NCI-H1092 (cell line): ENCODE measurements around the gene LOXL4.

Experiments used
- DNase-seq: peaks from one replicate; lab custom pipeline; 2025; lab: John Stamatoyannopoulos, UW

LOXL4 gene

DNA sequence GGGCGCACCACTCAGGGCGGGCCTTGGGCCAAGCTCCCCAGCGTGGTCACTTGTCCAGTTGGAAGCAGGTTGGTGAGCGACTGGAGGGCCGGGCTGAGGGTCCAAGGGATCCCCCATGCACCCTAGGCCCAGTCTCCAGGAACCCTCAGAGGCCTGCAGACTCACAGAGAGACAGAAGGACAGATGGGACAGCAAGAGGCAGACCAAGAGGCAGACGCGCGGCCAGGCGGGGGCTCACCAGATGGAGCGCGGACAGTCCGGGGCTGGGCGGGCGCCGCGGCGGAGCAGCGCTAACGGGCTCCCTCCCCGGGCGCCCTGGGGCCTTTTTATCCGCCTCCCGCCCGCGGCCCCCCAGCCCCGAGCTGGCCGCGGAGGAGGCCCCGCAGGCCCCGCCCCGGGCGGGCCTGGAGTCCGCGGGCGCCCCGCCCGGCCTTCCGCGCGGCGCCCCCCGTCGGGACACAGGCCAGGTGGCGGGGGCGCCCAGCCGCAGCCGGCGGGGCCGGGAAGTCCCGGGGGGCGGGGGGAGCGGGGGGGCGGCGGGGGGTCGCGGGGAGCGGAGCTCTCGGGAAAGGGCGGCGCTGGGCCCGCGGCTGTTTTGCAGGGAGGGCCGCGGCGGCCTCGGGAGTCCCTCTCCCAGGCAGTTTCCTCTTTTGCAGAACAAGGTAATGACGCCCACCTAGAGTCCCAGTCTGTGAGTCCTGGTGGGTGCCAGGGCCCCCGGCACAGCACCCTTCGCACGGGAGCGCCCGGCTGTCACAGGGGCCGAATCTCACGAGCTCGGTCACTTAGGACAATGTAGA, at the start of gene LOXL4:
TSS of gene LOXL4 (minus strand) at position 301 of the 800 bp plus-strand sequence. CDS start 5,175 bp downstream, outside the sequence.
- DNase-seq, result no peak

DNA sequence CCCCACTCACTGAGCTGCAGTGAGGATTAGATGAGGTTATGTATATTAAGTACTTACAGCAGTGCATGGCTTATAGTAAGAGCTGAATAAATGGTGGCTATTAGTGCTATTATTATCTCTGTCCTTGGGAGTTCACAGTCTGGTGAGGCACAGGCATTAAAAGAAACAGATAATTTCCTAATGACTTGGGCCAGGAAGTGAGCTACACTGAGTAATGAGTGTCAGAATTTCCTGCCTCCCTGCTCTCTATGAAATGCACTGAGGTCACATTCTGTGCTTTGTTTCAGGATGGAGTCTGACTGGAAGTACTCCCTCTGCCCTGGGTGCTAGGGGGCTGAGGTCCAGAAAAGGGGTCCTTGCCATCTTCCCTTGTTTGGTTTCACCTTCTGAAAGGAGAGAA, 48.7 kb upstream of the LOXL4 start:
- DNase-seq, result no peak

GRCh38 chr10:98316170-98316569, 48.2 kb upstream of the LOXL4 start:
- DNase-seq, result no peak

GRCh38 chr10:98314532-98315284, 46.7 kb upstream of the LOXL4 start:
- no peak for DNase-seq

- no peak for DNase-seq
Measured at GRCh38 chr10:98313598-98313997, 45.6 kb upstream of the LOXL4 start.

DNA sequence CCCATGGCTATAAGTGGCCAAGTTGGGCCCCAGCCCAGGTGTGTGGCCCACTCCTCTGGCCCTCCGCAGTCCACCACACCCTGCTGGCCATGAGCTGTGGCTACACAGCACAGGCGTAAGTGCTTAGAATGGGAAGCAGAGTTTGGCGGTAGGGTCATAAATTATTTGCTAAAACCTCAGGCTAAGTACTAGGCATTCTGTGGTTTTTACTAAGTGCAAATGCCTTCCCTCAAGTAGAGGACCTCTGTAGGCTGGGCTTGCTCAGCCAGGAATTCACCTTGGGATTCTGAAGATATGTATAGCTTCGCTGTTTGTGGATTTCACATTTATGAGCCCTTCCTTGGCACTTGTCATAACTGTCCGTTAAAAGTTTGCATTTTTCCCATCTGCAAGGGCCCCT, 44.8 kb upstream of the LOXL4 start:
- DNase-seq, result no peak

GRCh38 chr10:98312349-98312748, 44.4 kb upstream of the LOXL4 start:
- no peak for DNase-seq

DNA sequence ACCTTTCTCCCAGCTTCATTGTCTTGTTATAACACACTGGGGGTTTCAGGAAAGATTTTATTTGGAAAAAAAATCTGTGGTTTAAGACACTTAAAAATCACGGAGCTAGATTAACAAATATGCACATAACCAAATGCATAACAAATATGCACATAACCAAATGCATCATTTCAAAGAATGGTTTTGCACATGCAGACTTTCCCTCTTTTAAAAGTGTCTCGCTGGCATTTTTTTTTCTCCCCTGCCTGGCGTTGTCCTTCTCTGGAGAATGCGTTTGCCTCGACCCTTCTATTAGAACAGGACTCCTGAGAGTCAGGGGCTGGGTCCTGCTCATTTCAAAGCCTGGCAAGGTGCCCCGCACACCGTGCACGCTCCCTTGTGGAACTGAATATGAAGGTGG, 42.7 kb upstream of the LOXL4 start:
- DNase-seq, result no peak

GRCh38 chr10:98309366-98310355, 41.7 kb upstream of the LOXL4 start:
- DNase-seq, result peak; percentile 17

DNA sequence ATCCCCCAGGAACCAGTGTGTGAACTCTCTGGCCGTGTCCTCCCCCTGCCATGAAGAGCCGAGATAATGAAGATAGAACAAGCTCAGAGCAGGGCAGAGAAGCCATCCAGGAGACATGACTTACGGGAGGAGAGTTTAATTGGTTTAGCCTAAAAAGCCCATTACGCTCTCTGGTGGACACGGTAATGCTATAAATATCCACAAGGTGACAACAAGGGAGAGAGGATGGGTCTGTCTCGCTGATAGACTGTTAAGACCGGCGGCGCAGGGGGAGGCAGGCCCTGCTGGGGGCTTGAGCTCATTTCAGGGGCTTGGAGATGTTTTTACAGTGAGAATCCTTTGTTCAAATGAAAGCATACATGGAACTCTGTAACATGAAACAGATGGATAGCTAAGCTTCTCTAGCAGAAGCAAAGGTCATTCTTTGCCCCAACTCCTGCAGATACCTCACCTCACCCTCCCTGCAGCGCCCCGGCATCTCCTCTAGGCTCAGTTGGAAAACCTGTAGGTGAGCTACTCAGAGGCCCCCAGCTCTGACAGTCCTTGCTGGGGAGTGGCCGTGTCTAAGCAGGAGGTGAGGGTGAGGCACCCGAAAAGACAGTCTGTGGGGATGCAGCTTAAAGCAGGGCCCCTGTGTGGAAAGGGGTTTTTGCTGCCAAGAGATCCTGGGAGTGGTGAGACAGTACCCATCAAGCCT, 40.8 kb upstream of the LOXL4 start:
- DNase-seq, result no peak

DNA sequence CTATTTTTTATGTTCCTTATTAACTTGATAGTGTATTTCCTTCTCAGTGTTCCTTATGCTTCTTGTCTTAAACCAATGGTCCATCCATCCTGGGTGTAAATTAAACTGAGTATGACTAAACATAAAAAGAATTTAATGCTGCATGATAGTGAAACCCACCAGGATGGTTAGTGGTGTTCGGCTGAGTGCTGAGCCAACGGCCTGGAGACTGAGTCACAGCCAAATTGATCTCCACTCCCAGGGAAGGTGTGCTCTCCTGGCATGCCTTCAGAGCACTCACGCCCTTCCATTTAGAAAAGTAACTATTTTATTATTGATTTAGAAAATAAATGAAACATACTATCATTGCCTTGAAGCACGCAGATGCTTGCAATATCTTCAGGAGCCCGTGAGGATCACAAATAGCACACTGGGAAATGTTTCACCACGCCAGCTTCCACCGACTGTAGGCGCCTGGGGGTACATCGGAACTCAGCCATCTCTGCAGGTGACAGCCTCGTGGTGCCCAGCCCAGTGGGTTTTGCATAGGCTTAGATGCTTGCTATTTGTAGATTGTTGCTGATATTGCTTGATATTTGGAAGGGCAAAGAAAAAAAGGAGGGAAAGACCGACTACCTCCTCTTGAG, 40.0 kb upstream of the LOXL4 start:
- DNase-seq, result no peak

DNA sequence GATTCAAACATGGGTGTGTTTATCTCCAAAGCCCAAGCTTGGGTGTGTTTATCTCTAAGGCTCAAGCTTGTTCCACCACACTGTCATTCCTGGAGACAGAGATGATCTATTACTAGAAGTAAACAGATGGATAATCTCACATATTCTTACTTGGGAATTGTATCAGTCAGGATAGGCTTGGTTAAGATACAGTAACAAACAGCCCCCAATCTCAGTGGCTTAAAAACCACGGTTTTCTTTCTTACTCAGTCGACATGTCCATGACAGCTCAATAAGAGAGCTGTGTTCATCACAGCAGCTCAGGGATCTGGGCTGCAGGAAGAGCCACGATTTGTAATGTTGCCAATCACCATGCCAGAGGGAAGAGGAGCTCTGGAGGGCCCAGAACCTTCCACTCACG, 38.5 kb upstream of the LOXL4 start:
- no peak for DNase-seq

DNA sequence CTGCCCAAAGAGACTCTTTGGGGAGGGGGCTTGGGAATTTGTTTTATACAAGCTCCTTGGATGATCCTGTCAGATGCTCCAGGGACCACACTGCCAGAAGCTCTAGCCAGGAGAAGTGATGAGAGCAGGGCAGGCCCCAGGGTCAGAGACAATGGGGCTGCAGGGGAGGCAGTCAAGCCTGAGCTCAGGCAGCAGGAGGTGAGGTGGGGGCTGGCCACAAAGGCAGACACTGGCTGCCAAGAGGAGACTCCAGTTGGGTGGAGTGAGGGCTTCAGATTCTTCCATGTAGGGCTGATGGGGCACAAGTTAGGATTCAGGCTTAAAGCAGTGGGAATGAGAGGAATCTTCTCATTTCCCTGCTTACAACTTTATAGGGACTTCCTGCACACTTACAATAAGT, 35.6 kb upstream of the LOXL4 start:
- DNase-seq, result no peak

- DNase-seq, result no peak
Measured at GRCh38 chr10:98302741-98303365, 34.9 kb upstream of the LOXL4 start.

DNA sequence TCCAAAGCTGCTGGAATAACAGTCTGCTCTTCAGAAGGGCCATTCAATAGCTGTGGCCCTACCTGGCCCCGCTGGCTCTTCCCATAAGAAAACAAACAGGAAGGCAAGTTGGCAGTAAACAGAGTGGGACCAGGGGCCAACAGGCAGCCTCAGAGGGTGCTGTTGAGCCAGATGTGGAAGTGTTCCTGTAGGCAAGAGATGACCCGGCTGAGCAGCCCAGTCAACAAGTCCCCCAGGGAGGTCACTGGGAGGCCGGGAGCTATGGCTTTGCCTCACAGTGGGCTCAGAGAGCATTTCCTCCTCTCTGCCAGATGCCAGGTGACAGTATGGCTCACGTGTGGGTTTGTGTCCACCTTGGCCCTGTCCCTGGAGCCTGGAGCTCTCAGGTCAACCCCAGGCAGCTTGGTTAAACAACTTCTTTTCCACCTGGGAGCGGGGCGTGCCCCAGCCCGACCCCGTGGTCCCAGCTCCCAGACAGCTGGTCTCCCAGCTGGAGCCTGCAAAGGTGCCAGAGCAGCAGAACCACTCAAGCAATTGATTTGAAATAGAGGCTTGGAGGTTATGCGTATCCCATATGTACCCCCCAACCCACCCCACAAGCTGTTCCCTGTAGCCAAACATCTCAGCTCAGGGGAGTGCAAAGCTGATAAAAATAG, 33.8 kb upstream of the LOXL4 start:
- DNase-seq, result no peak

DNA sequence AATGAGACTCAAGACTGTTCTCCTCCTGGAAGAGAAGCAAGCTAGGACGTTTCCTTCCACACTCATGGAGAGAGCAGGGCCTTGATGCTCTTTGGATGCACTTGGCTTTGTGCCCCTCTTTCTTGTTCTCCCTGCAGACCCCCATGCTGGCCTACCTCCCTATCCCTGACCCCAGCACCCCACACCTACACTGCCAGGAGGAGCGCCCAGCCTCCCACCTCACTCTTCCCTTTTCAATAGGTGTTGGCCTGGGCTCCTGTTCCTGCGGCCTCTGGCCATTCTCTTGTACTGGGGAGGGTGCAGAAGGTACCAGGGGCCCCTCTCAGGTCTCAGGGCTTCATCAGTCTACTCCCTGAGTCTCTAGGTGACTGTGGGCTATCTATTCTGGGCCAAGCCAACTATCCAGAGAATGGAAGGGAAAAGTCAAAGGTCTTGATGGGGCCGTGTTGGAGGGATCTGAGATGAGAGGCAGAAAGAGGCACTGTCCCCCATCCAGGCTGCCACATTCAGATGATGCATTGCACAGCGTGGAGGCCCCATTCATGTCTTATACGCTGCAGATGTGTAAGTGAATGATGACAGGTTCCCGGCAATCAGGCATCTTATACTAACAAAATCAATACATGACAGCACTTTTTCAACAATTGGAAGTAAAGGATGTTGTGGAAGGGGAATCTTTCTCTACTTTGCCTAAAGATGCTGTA, 32.7 kb upstream of the LOXL4 start:
- no peak for DNase-seq

DNA sequence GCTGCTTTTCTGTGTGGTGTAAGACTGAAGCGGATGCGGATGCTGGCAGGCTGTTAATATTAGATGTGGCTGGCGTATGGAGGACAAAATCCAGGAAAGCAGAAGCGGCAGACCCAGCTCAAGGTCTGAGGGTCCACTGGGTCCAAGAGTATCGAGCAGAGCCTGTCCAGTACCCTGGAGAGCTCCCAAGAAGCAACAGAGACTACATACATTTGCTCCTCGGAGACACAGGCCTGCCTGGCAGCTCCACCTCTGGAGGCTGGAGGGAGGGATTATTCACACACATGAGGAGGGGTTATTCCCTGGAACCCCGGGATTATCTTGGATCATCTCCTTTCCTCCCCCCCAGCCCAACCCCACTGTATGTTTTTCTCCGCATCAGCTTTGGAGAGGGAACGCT, 31.3 kb upstream of the LOXL4 start:
- no peak for DNase-seq

GRCh38 chr10:98296524-98296923, 28.5 kb upstream of the LOXL4 start:
- no peak for DNase-seq

GRCh38 chr10:98295907-98296306, 27.9 kb upstream of the LOXL4 start:
- DNase-seq, result no peak
